GM23338 (cell line): ENCODE measurements around the gene SSMEM1.

Source experiments
- CREB1 ChIP-seq: fragments of 250-450 bp; sonication (Bioruptor Pico); IDR thresholded peaks from 2 replicates; pipeline ENCODE4 v1.5.0; 2020; ENCODE audit warnings: low read depth, mild to moderate bottlenecking, moderate library complexity
- EZH2 ChIP-seq: fragments of 200-600 bp; sonication (generic); IDR thresholded peaks from one replicate; pipeline ENCODE4 v1.8.0; 2017; ENCODE audit warnings: antibody characterized with exemption, mild to moderate bottlenecking, low read depth; ENCODE audit not compliant: unreplicated experiment
- EZH2phosphoT487 ChIP-seq: fragments of 200-600 bp; sonication (generic); IDR thresholded peaks from one replicate; pipeline ENCODE4 v1.8.1; 2018; ENCODE audit warnings: antibody characterized with exemption; ENCODE audit not compliant: unreplicated experiment
- JUNB ChIP-seq: IDR thresholded peaks from one replicate; pipeline ENCODE4 v1.6.1; 2016; ENCODE audit warnings: antibody characterized with exemption; ENCODE audit not compliant: unreplicated experiment
- NANOG ChIP-seq: IDR thresholded peaks from 2 replicates; pipeline ENCODE4 v1.6.1; 2016; ENCODE audit warnings: antibody characterized with exemption, borderline replicate concordance
- POLR2AphosphoS5 ChIP-seq: IDR thresholded peaks from 2 replicates; pipeline ENCODE4 v1.6.1; 2016; ENCODE audit warnings: antibody characterized with exemption, low read depth
- STAT1 ChIP-seq: IDR thresholded peaks from one replicate; pipeline ENCODE4 v1.6.1; 2016; ENCODE audit warnings: antibody characterized with exemption; ENCODE audit not compliant: unreplicated experiment
- ZNF114 ChIP-seq: fragments of 250-450 bp; sonication (Bioruptor Pico); IDR thresholded peaks from 2 replicates; pipeline ENCODE4 v1.5.0; 2020; ENCODE audit warnings: mild to moderate bottlenecking, moderate library complexity
- ZNF331 ChIP-seq: fragments of 250-450 bp; sonication (Bioruptor Pico); IDR thresholded peaks from 2 replicates; pipeline ENCODE4 v1.5.0; 2020; ENCODE audit warnings: low read depth, mild to moderate bottlenecking, moderate library complexity
- TF ChIP-seq, protein P1 (sequence below): IDR thresholded peaks from one replicate; pipeline ENCODE4 v1.6.1; 2018; ENCODE audit warnings: antibody characterized with exemption; ENCODE audit not compliant: unreplicated experiment
- TF ChIP-seq, protein P2 (sequence below), 2 experiments: fragments of 200-600 bp in 1 of 2; sonication (generic) in 1 of 2; conservative IDR thresholded peaks; 2 replicates each; pipeline versions ENCODE4 v1.5.1 to v1.6.1; 2016 to 2017; ENCODE audit warnings: antibody characterized with exemption in 2 of 2, low read depth in 2 of 2, mild to moderate bottlenecking in 2 of 2, moderate library complexity in 1 of 2

GRCh38 chr7:130160455-130160854, 47.2 kb upstream of the SSMEM1 start:
- TF ChIP-seq, protein P1, sequence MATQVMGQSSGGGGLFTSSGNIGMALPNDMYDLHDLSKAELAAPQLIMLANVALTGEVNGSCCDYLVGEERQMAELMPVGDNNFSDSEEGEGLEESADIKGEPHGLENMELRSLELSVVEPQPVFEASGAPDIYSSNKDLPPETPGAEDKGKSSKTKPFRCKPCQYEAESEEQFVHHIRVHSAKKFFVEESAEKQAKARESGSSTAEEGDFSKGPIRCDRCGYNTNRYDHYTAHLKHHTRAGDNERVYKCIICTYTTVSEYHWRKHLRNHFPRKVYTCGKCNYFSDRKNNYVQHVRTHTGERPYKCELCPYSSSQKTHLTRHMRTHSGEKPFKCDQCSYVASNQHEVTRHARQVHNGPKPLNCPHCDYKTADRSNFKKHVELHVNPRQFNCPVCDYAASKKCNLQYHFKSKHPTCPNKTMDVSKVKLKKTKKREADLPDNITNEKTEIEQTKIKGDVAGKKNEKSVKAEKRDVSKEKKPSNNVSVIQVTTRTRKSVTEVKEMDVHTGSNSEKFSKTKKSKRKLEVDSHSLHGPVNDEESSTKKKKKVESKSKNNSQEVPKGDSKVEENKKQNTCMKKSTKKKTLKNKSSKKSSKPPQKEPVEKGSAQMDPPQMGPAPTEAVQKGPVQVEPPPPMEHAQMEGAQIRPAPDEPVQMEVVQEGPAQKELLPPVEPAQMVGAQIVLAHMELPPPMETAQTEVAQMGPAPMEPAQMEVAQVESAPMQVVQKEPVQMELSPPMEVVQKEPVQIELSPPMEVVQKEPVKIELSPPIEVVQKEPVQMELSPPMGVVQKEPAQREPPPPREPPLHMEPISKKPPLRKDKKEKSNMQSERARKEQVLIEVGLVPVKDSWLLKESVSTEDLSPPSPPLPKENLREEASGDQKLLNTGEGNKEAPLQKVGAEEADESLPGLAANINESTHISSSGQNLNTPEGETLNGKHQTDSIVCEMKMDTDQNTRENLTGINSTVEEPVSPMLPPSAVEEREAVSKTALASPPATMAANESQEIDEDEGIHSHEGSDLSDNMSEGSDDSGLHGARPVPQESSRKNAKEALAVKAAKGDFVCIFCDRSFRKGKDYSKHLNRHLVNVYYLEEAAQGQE: no peak
- TF ChIP-seq POLR2AphosphoS5: no peak
- TF ChIP-seq, protein P2, sequence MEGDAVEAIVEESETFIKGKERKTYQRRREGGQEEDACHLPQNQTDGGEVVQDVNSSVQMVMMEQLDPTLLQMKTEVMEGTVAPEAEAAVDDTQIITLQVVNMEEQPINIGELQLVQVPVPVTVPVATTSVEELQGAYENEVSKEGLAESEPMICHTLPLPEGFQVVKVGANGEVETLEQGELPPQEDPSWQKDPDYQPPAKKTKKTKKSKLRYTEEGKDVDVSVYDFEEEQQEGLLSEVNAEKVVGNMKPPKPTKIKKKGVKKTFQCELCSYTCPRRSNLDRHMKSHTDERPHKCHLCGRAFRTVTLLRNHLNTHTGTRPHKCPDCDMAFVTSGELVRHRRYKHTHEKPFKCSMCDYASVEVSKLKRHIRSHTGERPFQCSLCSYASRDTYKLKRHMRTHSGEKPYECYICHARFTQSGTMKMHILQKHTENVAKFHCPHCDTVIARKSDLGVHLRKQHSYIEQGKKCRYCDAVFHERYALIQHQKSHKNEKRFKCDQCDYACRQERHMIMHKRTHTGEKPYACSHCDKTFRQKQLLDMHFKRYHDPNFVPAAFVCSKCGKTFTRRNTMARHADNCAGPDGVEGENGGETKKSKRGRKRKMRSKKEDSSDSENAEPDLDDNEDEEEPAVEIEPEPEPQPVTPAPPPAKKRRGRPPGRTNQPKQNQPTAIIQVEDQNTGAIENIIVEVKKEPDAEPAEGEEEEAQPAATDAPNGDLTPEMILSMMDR (conservative IDR thresholded peaks at IDR 0.05; ENCODE audit: low read depth in 2 of 2): no peak
- TF ChIP-seq EZH2phosphoT487: no peak
- TF ChIP-seq EZH2: no peak
- no peak for TF ChIP-seq CREB1 (CRISPR knock-in tag)
- no peak for TF ChIP-seq ZNF331 (CRISPR knock-in tag)
- TF ChIP-seq NANOG: no peak
- TF ChIP-seq JUNB: no peak
- TF ChIP-seq ZNF114 (CRISPR knock-in tag): no peak
- no peak for TF ChIP-seq STAT1
